ENCODE data around the gene ITIH3.

DNA sequence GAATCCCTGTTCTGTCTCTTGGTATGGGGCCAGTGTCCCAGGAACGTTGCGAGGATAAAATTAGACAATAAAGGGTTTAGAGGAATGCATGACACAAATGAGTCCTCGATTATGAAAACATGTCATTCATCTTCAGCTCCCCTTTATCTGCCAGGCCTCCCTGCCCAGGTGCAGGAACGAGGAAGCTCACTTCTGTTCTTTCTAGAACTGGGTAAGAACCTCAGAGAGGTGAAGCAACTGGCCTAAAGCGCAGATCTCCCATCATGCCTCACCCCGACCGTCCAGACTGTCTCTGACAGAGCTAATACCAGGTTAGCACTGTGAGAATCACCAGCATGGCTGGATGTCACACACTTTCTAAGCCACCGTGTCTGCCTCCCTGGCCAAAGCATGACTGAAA, 18.7 kb upstream of the ITIH3 start:
- TF ChIP-seq CTCF (IDR thresholded peaks at IDR 0.05) (no peak), POLR2A (IDR thresholded peaks at IDR 0.05) (no peak)

Data from sigmoid colon (tissue), 3 donors.